Sigmoid colon (tissue), 7 donors: ENCODE data around the gene RHOV. TPM values are rescaled to one million over a fixed set of nuclear protein-coding genes. Genes with fewer than 3 reads are reported as not detected.

Experiments
- DNase-seq: peaks from one replicate; pipeline ENCODE4 v3.0.0-alpha.2; 2019
- H3K27ac ChIP-seq, 4 donors: fragments of 200-600 bp; sonication (generic); one replicate each; pipeline ENCODE4 v1.5.1; 2016 to 2019; ENCODE audit warnings: mild to moderate bottlenecking in 1 of 4
- H3K27me3 ChIP-seq, 3 donors: fragments of 200-600 bp; sonication (generic); one replicate each; pipeline ENCODE4 v1.5.1; 2019; ENCODE audit warnings: mild to moderate bottlenecking in 1 of 3
- H3K36me3 ChIP-seq, 4 donors: fragments of 200-600 bp; sonication (generic); one replicate each; pipeline ENCODE4 v1.5.1; 2016 to 2019
- H3K4me1 ChIP-seq, 4 donors: fragments of 200-600 bp; sonication (generic); one replicate each; pipeline ENCODE4 v1.5.1; 2017 to 2019
- H3K4me3 ChIP-seq, 4 donors: fragments of 200-600 bp; sonication (generic); one replicate each; pipeline ENCODE4 v1.5.1; 2017 to 2019; ENCODE audit warnings: mild to moderate bottlenecking in 2 of 4, moderate library complexity in 1 of 4
- H3K9me3 ChIP-seq, 4 donors: fragments of 200-600 bp in 3 of 4; sonication (generic) in 3 of 4; one replicate each; pipeline versions ENCODE4 v1.5.1 to v1.6.1; 2013 to 2019
- CTCF ChIP-seq, 4 experiments: fragments of 450-650 bp in 3 of 4; fragments of 200-600 bp in 1 of 4; IDR thresholded peaks; one replicate each; pipeline ENCODE4 v1.5.1; 2016 to 2019; ENCODE audit warnings: antibody characterized with exemption in 4 of 4, mild to moderate bottlenecking in 3 of 4, moderate library complexity in 2 of 4
- EP300 ChIP-seq, 4 donors: sonication (generic); formaldehyde crosslinking; IDR thresholded peaks; one replicate each; pipeline ENCODE4 v1.6.1; 2017; ENCODE audit warnings: antibody characterized with exemption in 4 of 4
- POLR2A ChIP-seq, 2 donors: fragments of 450-650 bp; IDR thresholded peaks; one replicate each; pipeline ENCODE4 v1.6.1; 2016; ENCODE audit warnings: antibody characterized with exemption in 2 of 2, mild to moderate bottlenecking in 2 of 2, moderate library complexity in 2 of 2
- POLR2AphosphoS5 ChIP-seq, 4 donors: sonication (generic); formaldehyde crosslinking; IDR thresholded peaks; one replicate each; pipeline ENCODE4 v1.6.1; 2017; ENCODE audit warnings: antibody characterized with exemption in 4 of 4
- WGBS, 2 donors: extraction: QIAGEN DNeasy Blood & Tissue Kit; methylation state at CpG; one replicate each; pipeline ENCODE4 v1.1.7; 2013; 5-methylcytosine and 5-hydroxymethylcytosine counted together
- intact Hi-C: fragments of 100-400 bp; cut with DNase I; formaldehyde crosslinking; loops from one replicate; pipeline ENCODE4 v1.15.1; 2023
- polyA plus RNA-seq, 3 donors: library from polyadenylated mRNA; stranded (reverse); fragments of 200-250 nt; gene quantifications; one replicate each; pipeline ENCODE4 v1.2.3, GENCODE V29; 2013
- total RNA-seq, 4 donors: library from RNA; depleted of rRNA; stranded (reverse); fragments of >200 nt; gene quantifications; one replicate each; pipeline ENCODE4 v1.1.0, GENCODE V29; 2016
- donor health status: healthy with polysubstance abuse.
- donor health status: Bipolar disorder and iron deficiency.
- donor health status: healthy.

RHOV gene
- total and polyA plus RNA-seq, 7 donors, result 4.8 to 8.1 (median 5.2) TPM; not detected in 4

DNA sequence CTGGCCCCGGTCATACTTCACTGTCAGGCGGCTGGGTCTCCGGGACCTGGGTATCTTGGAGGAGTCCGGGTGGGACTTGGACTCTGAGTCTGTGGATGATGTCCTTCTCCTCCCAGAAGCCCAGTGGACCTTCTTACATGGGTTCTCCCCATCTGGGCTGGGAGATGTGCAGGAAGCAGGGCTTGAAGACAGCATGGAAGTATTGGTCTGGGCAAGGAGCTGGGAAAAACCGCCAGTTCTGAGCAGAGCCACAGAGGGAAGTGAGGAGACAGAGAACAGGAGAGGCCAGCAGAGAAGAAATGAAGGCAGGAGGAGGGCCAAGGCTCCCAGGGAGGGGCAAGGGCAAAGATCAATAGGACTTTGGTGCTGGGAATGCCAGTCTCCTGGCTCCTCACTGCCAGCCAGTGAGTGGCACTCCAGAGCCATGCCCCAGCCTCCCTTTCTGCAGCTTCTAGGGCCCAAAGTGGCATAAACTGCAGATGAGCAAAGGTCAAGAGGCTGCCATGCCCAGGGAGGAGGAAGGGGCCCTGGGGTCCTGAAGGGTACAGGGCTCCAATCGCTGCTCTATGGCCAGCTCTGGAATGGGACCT lies 45.5 kb downstream of the RHOV start, which contains the start of gene PPP1R14D:
Gene PPP1R14D (minus strand): TSS at position 262 of the 590 bp plus-strand sequence. CDS start 67 bp downstream, at position 195.
- no peak for DNase-seq
- H3K27ac ChIP-seq, result no peak within 1 kb of the TSS
- no peaks in the 10 kb centered on the region for H3K36me3 ChIP-seq
- peaks cover 0 to 8% (median 0%) of the 10 kb centered on the region in 3 donors for H3K27me3 ChIP-seq
- no peaks in the 10 kb centered on the region for H3K4me1 ChIP-seq
- intact Hi-C loops, result no loop called here
- 17 to 72% methylated on average over 6 of the region's 6 CpGs for WGBS, 2 donors
- H3K9me3 ChIP-seq, result no peaks in the 10 kb centered on the region
- peak within 1 kb of the TSS in 1 of 4 donors; percentile 9 for H3K4me3 ChIP-seq
- TF ChIP-seq CTCF (IDR thresholded peaks at IDR 0.05), result no peak
- peak in 1 of 2 donors; percentile 65 for TF ChIP-seq POLR2A (IDR thresholded peaks at IDR 0.05)
- TF ChIP-seq POLR2AphosphoS5 (IDR thresholded peaks at IDR 0.05), result peak in 1 of 4 donors; percentile 42
- TF ChIP-seq EP300 (IDR thresholded peaks at IDR 0.05), result no peak

DNA sequence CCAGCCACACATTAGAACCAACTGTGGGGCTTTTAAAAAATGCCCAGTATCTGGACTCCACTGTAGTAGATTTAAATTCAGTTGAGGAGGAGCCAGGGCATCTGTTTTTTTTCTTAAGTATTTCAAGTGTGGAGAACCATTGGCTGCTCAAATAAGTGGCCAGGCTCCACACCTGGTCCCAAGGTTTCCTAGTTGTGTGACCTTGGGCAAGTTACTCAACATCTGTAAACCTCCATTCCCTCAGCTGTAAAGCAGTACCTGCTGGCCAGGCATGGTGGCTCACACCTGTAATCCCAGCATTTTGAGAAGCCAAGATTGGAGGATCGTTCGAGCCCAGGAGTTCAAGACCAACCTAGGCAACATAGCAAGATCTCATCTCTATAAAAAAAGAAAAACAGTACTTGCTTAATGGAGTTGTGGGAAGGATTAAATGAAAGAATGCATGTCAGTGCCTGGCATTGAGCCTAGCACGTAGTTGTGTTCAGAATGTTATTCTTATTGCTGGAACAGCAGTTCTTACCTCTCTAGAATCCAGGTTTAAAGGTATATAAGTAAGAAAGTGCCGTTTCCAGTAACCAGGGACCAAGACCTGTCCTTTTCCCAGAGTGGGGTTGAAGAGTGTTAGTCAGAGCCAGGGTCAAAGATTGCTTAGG lies 47.5 kb downstream of the RHOV start:
- intact Hi-C loops, result no loop called here
- WGBS, 2 donors, result 64 to 84% methylated on average over 4 of the region's 4 CpGs

GRCh38 chr15:40825661-40826422 lies 48.2 kb downstream of the RHOV start:
- Histone ChIP-seq H3K4me3 (no peak overlapping the region), H3K27ac (no peak overlapping the region), H3K36me3 (no peaks in the 10 kb centered on the region), H3K27me3 (peaks cover 0 to 8% (median 0%) of the 10 kb centered on the region in 3 donors), H3K9me3 (no peaks in the 10 kb centered on the region), H3K4me1 (no peaks in the 10 kb centered on the region)
- TF ChIP-seq EP300 (IDR thresholded peaks at IDR 0.05) (no peak), POLR2AphosphoS5 (IDR thresholded peaks at IDR 0.05) (no peak), CTCF (IDR thresholded peaks at IDR 0.05) (no peak), POLR2A (IDR thresholded peaks at IDR 0.05) (peak in 1 of 2 donors; percentile 11)
- intact Hi-C loops, result no loop called here
- WGBS, 2 donors, result 18 to 60% methylated on average over 5 of the region's 5 CpGs
- DNase-seq, result no peak

More for the DNA sequence above, 47.5 kb downstream of the RHOV start:
- Histone ChIP-seq H3K9me3 (no peaks in the 10 kb centered on the region), H3K27me3 (peaks cover 0 to 8% (median 0%) of the 10 kb centered on the region in 3 donors), H3K4me1 (no peaks in the 10 kb centered on the region), H3K36me3 (no peaks in the 10 kb centered on the region), H3K4me3 (no peak overlapping the region), H3K27ac (no peak overlapping the region)
- TF ChIP-seq POLR2AphosphoS5 (IDR thresholded peaks at IDR 0.05) (no peak), POLR2A (IDR thresholded peaks at IDR 0.05) (no peak), EP300 (IDR thresholded peaks at IDR 0.05) (no peak), CTCF (IDR thresholded peaks at IDR 0.05) (no peak)
- no peak for DNase-seq

GRCh38 chr15:40823572-40824343 lies 50.3 kb downstream of the RHOV start:
- peaks cover 0 to 8% (median 0%) of the 10 kb centered on the region in 3 donors for H3K27me3 ChIP-seq
- TF ChIP-seq EP300 (IDR thresholded peaks at IDR 0.05), result no peak
- no peak for TF ChIP-seq POLR2A (IDR thresholded peaks at IDR 0.05)
- no peak for TF ChIP-seq CTCF (IDR thresholded peaks at IDR 0.05)
- no peak for TF ChIP-seq POLR2AphosphoS5 (IDR thresholded peaks at IDR 0.05)
- no peaks in the 10 kb centered on the region for H3K9me3 ChIP-seq
- H3K4me1 ChIP-seq, result no peaks in the 10 kb centered on the region
- intact Hi-C loops, result no loop called here
- WGBS, 2 donors, result 34 to 83% methylated on average over 1 of the region's 1 CpG
- no peak overlapping the region for H3K4me3 ChIP-seq
- H3K36me3 ChIP-seq, result no peaks in the 10 kb centered on the region
- DNase-seq, result no peak
- no peak overlapping the region for H3K27ac ChIP-seq
